Esophagus mucosa (tissue), 1 donor: ENCODE data around the gene CD300LG. TPM values are rescaled to one million over a fixed set of nuclear protein-coding genes. Genes with fewer than 3 reads are reported as not detected.
"Not testable (repeated sequence)": the region's sequence is repeated elsewhere in the genome, so short reads cannot be mapped to it uniquely, and the experiment has no call there.

Experiments used
- ATAC-seq: fragments of 200-7000 bp; cut with Tn5 transposase; one replicate; pipeline ENCODE4 v1.9.1; 2020
- total RNA-seq: library from RNA; stranded (reverse); gene quantifications from one replicate; pipeline ENCODE4 v1.2.4, GENCODE V29; 2023
- donor health status: DM: yes; HTN: yes; CAD: no.

CD300LG gene
- total RNA-seq, 1 donor from 2014 or later = 0.28 TPM

DNA sequence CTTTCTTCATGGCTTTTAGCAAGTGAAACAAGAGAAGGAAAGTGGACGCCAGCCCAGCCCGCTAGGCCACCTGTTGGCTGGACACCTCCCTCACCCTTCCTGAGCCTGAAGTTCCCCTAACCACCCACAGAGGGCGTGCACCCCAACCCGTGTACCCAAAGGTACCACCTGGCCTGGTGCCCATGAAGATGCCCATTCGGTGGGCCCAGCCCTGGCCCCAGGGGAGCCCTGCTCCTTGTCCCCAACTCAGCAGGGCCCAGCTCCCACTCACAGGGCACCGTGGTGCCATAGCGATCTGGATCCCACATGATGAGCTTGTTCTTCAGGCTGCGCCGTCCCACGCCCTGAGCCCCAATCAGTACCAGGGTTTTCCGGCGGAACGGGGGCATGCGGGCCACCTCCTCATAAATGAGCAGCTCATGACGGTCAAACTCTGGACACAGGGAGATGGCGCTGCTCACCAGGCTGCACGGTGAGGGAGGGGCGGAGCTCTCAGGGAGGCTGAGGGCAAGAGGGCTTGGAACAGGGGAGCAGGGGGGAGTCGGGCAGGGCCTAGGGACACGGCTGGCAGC, 33.5 kb downstream of the CD300LG start:
- ATAC-seq = peak; percentile 11

DNA sequence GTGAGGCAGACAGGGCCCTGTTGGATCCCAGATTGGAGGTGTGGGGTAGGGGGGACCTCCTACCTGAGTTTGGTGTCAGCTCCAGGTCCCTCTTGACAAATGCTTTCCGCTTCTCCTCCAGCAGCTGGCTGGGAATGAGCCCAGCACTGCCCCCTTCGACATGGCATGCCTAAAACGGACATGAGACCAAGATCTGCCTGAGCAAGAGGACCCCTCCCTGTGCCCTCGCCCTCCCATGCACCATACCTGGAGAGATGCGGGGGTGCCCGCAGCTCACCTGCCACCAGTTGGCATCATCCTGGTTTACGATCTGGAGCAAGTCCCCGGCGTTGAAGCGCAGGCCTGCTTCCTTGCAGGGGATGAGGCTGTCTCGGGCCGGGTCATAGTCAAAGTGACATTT, 34.2 kb downstream of the CD300LG start:
- ATAC-seq = no peak

DNA sequence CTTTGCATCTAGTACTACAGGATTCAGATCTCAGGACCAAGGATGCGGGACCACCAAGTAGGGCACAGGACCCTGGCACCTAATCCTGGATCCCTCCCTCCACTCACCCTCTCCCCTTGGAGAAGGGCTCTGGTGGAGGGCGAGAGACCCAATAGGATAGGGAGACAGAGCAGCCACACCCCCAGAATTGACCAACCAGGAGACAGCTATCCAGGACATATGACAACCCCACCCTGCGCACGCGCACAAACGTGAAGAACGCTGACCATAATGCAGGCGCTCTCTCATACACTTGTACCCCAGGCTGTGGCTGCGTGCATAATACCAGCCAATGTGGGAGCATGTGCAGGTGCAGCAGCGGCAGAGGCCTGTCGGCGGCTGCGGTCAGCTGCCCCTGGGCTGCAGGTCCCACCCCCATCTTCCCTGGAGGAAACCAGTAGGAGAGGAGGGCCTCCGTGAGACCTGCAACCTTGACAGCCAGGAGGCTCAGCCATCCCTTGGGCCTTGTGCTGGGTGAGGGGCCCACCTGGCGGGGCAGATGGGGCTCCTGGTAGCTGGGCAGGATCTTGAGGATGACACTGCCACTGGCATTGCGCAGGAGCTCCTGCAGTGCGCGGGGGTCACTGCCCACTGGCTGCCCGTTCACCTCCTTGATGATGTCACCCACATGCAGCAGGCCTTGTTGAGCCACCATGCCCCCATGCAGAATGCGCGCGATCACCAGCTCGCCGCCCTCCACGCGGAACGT, 35.0 kb downstream of the CD300LG start:
- ATAC-seq = no peak

DNA sequence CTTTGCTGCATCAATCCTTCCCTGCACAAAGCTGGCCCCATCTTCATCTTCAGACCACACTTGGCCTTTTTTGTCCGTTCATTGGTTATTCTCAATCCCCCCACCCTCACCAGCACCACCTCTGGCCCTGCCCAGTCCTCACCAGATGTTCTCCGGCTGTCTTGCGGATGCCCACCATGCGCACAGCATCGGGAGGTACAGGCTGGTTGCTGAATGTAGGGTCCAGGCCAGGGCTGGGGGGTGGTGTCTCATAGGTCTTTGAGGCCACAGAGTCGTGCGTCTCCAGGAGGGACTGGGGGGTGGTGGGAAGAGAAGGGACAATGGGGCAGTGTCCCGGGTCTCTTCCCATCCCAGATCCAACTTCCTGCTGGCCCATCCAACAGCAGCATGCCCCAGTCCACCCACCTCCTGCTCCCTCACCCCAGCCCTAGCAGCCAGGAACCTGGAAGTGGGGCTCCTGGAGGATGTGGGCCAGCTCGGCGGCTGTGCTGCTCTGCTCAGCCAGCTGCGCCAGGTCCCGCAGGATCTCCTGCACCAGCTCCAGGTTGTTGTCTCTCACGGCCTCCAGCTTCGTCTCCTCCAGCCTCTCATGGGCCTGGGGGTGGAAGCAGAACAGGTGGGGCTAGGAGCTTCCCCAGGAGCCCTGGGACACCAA, 35.9 kb downstream of the CD300LG start:
- no peak for ATAC-seq

DNA sequence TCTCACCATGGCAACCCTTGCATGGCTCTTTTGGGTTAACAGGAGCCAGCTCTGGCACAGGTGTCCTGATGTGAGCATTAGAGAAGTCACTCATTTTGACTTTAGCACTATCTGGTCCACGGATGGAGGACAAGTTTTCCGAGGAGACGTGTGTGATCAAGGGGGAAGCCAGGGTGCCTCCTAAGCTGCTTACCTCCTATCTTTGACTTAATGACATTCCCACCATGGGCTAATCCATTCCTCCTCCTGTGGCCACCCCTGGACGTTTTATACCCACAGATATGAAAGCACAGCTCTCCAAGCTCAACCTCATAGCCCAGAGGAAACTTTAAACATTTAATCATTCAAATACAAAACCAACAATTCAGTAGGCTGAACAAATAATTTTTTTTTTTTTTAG, 41.6 kb downstream of the CD300LG start:
- no peak for ATAC-seq

DNA sequence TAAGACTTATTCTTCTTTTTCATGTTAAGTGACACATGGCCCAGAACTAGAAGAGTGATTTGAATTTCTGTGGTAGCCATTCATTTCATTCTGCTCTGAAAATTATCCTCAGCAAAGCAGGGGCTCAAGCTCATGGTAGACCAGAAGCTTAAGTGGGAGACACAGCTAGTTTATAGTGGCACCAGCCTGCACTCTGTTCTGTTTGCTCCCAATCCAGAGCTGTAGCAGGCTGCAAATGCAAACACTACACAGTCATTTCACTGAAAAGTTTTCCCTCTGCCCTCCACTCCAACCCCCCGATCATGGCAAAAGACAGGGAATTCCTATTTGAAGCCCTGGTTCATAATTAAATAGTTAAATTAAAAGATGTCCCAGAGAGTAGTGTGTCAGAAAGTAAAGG, 43.3 kb downstream of the CD300LG start:
- ATAC-seq = no peak

DNA sequence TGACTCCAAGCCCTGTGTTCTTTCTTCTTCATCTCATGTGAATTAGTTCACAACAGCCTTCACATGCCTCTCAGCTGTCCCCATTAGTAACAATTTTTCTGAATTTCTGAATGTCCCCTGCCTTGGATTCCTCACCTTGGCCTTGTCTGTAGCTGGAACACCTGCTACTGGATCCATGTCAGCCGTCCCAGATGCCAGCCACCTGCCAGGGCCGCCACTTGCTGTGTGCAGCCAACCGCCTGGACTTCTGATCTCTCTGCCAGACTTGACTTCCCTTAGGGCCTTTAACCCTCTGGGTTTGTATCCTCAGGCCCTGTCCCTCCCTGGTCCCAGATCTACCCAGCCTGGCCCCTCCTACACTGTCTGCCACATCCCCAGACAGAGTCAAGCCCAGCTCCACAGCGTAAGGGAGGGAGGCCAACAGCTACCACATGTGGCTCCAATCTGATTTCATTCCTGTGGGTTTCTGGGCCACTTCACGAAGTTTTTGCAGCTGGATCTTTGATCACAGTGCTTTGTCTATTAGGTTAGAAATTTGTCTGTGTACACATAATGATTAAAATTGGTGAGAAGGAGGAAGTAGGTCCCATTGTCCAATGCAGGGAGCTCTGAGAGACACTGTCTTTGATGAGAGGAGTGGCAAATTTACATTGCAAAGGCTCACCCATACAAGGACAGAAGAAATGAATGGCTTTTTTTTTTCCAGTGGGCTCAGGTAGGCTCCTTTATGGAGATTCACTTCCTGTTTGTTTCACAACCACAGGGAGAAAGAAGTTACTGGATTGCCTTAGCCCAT, 45.1 kb downstream of the CD300LG start:
- no peak for ATAC-seq

DNA sequence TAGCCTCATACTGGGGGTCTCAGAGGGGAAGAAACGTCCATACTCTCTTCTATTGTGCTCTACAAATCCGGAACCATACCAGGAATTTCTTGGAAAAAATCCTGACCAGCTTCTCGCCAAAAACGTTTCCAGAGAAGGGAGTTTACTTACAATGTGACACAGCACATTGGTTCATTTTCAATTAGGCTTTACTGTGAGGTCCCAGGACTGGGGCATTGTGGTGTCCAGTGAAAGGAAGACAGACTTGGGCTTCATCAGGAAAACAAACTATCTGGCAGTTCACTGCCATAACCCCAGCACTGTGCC, 45.6 kb downstream of the CD300LG start:
- no peak for ATAC-seq

DNA sequence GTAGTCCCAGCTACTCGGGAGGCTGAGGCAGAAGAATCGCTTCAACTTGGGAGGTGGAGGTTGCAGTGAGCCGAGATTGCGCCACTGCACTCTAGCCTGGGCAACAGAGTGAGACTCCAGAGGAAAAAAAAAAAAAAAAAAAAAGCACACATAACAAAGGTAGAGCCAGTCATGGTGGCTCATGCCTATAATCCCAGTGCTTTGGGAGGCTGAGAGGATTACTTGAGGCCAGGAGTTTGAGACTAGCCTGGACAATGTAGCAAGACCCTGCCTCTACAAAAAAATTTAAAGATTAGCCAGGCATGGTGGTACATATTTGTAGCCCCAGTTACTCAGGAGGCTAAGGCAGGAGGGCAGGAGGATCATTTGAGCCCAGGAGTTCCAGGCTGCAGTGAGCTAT, 47.5 kb downstream of the CD300LG start:
- not testable (repeated sequence) for ATAC-seq

DNA sequence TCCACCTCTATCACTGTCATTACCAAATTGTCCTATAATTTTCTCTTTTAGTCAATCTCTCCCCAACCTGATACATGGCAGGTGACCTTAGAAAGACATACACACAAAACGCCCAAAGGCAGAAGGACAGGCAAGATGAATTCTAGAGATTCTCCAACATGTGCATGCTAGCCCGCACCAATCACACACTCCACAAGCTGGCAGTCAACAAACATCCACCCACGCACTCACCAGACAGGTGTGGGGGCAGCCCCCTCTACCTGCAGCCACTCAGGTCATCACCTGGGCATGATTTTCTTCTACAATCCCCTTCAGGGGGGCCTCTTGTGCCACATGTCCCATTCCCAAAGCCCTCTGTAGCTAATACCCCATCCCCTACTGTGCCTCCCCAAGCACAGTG, 50.9 kb downstream of the CD300LG start:
- ATAC-seq = no peak

DNA sequence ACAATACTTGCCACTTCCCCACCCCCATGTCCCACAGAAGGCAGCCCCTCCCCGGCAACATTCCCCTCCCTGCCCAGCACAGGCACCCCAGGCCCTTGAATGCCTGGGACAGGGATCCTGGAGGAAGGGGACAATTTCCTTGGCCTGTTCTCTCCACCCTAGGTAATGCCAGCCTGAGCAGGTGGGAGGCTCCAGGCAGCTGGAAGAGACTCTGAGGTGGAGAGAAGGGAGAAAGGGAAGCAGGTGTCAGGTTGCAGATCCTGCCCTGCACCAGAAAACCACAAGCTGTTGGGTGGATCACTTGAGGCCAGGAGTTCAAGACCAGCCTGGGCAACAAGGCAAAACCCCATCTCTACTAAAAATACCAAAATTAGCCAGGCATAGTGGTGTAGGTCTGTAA, 51.5 kb downstream of the CD300LG start:
- ATAC-seq = no peak

DNA sequence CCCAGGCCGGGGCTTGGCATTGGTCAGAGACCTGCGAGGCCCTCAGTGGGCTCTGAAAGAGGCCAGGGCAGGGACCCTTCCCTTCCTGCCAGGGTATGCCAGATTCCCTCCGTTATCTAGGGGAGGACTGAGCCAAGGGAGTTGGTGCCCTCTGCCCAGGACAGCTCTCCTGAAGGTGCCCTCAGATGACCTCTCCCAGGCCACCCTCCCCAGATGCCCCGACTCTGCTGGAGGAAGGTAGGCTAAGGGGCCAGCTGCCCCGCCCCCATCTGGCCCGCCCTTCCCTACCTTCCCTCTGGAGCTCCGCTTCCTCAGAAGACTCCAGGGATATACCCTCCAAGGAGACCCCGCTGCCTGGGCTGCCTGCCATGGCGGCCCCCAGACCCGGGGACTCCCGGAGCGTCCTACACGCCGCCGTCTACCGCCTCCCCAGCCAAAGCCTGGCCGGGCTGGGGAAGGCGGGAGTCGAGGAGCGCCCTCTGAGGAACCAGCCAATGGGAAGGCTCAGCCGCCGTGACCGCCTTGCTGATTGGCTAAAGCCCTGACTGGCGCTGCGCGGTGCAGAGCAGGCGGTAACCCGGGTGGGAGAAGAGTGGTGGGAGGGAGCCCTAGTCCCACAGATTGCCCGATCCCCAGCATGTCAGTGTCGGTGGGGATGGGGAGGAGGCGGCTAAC, 53.3 kb downstream of the CD300LG start:
- peak; percentile 86 for ATAC-seq

DNA sequence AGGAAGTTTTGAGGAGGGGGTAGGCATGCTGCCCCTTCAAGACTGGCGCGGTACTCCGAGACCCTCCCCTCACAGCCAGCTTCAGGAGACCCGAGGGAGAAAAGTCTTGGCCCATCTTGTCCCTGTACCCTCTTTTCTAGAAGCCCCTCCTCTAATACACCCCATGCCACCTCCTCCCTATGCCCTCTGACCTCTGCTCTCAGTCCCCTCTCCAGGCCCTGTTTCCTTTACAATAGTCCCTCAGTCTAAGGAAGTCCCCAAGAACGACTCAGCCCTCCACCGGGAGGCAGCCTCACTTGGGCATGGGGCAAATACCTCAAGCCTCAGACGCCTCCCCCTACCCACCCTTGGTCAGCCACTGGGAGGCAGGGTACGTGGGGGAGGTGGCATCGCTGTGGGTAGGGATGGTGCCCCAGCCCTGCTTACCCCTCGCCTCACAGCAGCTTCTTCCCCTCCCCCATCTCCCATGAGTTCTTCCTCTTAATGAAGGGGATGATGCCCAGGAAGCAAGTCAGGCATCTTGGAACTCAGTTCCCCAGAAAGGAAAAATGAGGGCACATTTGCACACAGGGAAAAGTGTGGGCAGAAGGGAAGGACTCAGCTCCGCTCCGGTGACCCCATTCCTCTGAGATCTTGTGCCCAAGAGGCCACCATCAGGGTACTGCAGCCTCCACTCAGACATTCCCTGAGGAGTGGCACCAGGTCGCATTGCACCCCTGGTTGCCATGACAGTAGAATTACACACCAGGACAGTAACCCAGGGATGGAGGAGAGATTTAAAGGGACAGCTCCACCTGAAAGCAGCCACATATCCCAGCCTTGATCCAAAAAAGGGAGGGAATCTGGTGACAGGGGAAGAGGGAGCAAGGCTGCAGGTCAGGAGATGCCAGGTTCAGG, 54.1 kb downstream of the CD300LG start:
- ATAC-seq = no peak

DNA sequence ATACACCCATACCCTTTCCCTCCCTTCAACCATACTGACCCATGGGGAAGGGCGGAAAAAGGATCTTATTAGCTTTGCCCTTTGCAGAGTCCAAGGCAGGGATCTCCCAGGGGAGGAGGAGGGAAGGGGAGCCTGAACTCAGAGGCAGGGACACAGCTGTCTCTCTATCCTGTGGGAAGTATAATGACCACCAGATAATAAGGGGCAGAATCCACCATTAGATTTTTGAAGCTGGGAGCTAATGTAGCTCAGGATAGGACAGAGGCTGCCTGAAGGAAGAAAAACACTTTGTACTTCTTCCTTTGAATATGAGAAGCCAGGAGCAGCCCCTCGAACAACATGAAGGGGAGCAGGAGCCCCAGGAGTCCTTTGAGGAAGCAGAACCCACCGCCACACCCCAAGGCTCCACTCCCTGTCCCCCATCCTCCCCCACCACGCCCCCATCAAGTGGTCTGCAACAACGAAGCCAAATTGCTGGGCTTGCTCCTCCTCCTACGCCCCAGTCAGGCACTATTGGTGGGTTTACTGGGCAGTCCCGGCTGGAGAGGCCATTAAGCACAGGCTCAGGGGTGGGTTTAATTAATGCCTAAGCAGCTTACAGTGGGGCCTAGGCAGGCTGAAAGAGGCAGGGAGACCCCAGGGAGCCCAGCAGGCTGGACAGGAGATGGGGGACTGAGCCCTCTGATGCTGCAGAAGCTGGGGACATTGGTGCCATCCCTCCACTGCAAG, 55.0 kb downstream of the CD300LG start:
- ATAC-seq = no peak

DNA sequence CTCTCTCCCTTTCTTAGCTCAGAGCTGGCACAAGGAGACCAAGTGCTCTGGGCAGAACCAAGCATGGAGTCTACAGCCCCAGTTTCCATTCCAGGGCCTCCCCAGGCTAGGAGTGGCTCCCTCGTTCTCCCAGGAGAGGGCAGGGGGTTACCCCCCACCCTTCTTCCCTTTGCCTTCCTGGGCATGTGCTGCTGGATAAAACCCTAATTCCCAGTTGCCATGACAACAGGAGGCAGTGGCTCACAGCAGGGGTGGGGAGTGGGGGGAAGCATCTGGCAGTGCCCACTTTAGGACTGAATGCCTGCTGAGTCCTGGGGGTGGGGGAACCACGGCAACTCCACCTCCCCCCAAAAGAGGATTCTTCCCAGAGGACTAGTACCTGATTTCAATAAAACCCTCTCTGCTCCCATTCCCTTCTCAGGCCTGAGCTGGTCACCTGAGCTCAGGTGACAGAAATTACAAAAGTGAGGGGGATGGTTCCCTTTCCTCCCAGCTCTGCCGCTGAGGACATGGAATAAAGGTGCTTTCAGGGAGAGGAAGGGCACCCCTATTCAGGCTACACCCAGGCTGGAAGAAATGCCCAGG, 58.5 kb downstream of the CD300LG start:
- no peak for ATAC-seq

DNA sequence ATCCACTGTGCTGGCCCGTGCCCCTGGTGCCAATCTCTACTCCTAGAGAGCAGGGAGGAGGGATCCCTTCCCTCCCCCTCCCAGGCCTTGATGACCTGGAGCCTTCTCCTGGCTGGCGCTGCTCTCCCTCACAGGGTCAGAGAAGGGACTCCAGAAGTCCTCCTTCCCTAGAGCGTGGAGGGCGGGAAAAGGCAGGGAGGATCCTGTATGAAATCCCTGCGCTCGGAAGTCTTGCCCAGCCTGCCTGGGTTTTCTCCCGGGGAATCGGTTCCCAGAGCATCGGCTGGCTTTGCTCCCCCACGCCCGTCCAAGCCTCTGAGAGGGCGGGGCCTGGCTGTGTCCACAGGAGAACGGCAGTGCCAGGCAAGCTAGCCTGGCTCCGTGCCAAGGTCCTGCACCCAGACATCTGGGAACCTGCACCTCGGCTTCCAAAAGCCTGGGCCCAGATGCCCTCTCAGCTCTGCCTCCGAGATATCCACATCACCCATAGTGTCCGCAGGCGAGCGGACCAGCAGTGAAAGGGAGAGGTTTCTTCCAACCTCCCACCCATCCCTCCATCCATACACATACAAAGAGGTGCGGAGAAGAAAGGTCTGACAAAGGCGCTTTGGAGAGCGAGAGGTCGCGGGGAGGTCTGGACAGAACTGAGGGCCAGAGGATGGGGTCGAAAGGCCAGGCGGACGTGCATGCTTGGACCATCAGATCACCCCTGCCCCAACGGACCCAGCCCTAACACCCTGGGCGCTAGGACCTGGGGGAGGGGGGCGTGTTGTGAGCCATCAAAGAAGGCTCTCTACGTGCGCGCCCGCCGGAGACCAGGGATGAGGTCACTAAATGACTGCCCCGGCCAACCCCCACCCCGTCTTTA, 59.2 kb downstream of the CD300LG start:
- no peak for ATAC-seq

DNA sequence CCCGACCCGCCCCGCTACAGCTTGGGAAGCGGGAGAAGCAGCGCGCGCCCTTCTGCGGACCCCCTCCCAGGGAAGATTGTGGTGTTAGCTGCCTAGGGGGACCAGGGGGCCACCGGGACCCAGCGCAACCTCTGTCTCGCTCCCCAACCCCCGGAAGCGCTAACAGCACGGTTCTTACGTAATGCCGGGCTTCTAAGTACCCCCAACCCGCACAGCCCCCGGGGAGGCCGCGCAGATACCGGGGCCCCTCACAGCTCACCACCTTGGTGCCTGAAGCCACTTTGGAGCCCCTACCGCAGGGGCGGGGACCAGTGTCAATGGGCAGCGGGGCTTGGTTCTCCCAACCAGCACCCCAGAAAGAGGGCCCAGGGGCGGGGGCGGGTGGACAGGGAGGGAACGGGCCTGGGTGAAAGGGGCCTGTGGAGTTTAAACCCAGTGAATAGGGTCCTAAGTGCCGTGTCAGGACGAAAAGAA, 60.0 kb downstream of the CD300LG start:
- ATAC-seq = no peak

DNA sequence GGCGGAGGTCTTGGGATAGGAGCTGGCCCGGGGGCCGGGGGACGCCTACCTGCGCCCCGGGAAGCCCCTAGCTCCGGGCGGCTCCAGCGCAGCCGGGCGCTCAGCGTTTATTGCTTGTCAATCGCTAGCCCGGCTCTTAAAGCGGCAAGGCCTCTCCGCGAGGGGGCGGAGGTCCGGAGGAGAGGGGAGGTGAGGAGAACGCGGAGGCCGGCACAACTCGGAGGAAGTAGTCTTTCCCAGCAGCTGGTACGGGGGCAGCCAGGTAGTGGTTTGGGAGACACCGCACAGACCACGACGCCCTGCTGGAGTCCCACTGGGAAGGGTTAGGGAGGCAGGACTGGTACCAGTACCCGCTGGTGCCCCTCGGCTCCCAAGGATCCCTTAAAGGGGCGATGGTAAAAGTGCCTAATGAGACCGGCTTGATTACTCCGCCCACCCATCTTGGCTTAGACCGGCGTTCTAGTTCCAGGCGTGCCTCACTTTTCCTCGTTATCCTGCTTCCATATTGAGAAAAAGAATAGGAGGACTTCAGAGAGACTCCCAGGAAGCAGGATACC, 60.5 kb downstream of the CD300LG start, which contains the start of gene MPP2:
Gene MPP2, minus strand, starts transcription at position 112 of the 557 bp plus-strand sequence. CDS start 3,076 bp downstream, outside the sequence.
- peak; percentile 22 for ATAC-seq
